Hepatocyte (in vitro differentiated cells): ENCODE measurements around the gene EVC2.

Experiments
- CTCF ChIP-seq: fragments of 200-600 bp; sonication (generic); IDR thresholded peaks from 2 replicates; pipeline ENCODE4 v1.5.1; 2016; ENCODE audit warnings: antibody characterized with exemption, mild to moderate bottlenecking; ENCODE audit not compliant: poor library complexity
- EZH2 ChIP-seq: fragments of 200-600 bp; sonication (generic); IDR thresholded peaks from 2 replicates; pipeline ENCODE4 v1.6.1; 2016; ENCODE audit warnings: antibody characterized with exemption, mild to moderate bottlenecking, borderline replicate concordance

- TF ChIP-seq CTCF = no peak
- no peak for TF ChIP-seq EZH2
These were observed 140.0 kb downstream of the EVC2 start for GRCh38 chr4:5568336-5568735.
